RWPE1 (cell line): ENCODE measurements around the gene SULT1C2.

Source experiments
- CTCF ChIA-PET: fragments of 350-600 bp; sonication (Branson Sonifier 250); formaldehyde crosslinking; extraction: SDS; loops from one replicate; lab custom pipeline; 2021; lab: Yijun Ruan, JAX
- POLR2A ChIA-PET: fragments of 400-600 bp; formaldehyde crosslinking; extraction: SDS; loops from one replicate; lab custom pipeline; 2020; ENCODE audit warnings: antibody characterized with exemption; ENCODE audit not compliant: low non-redundant PET; lab: Yijun Ruan, JAX
- DNase-seq: peaks from one replicate; pipeline ENCODE4 v3.0.0; 2012; ENCODE audit warnings: low spot score
- H3K27ac ChIP-seq: fragments of 450-650 bp; 2 replicates; pipeline ENCODE4 v1.5.1; 2017
- CTCF ChIP-seq: fragments of 450-650 bp; conservative IDR thresholded peaks from 2 replicates; pipeline ENCODE4 v1.5.1; 2017; ENCODE audit warnings: low read depth, mild to moderate bottlenecking

Gene SULT1C2

GRCh38 chr2:108330979-108331378, 42.3 kb downstream of the SULT1C2 start:
- H3K27ac ChIP-seq = no peak overlapping the region
- no peak for DNase-seq
- ChIA-PET POLR2A (no interaction called here), CTCF (no interaction called here)
- no peak for TF ChIP-seq CTCF

- TF ChIP-seq CTCF = no peak
- no peak overlapping the region for H3K27ac ChIP-seq
- ChIA-PET POLR2A (no interaction called here), CTCF (no interaction called here)
- DNase-seq = no peak
Measured at GRCh38 chr2:108345951-108346350, 57.3 kb downstream of the SULT1C2 start.

- no peak overlapping the region for H3K27ac ChIP-seq
- POLR2A ChIA-PET = no interaction called here
- CTCF ChIA-PET = no interaction called here
- TF ChIP-seq CTCF = no peak
- DNase-seq = no peak
Measured at GRCh38 chr2:108346827-108347226, 58.1 kb downstream of the SULT1C2 start.

- ChIA-PET CTCF (no interaction called here), POLR2A (no interaction called here)
- H3K27ac ChIP-seq = no peak overlapping the region
- no peak for TF ChIP-seq CTCF
- DNase-seq = no peak
Measured at GRCh38 chr2:108347786-108348185, 59.1 kb downstream of the SULT1C2 start.

GRCh38 chr2:108348816-108349570, 60.3 kb downstream of the SULT1C2 start:
- no peak overlapping the region for H3K27ac ChIP-seq
- no peak for TF ChIP-seq CTCF
- ChIA-PET CTCF (interaction anchor here (0.7 to 1.0 kb wide), 2 partner anchors 10 to 235 kb away, joined by 3 to 4 read pairs; no protein-coding TSS in a partner anchor), POLR2A (no interaction called here)
- DNase-seq = no peak

- H3K27ac ChIP-seq = no peak overlapping the region
- TF ChIP-seq CTCF = no peak
- DNase-seq = no peak
- ChIA-PET POLR2A (no interaction called here), CTCF (interaction anchor here (0.7 to 1.0 kb wide), 2 partner anchors 10 to 234 kb away, joined by 3 to 4 read pairs; no protein-coding TSS in a partner anchor)
Measured at GRCh38 chr2:108349571-108349928, 60.9 kb downstream of the SULT1C2 start.
